ENCODE data around the gene PTPRN2. TPM values are rescaled to one million over a fixed set of nuclear protein-coding genes. Genes with fewer than 3 reads are reported as not detected.

PTPRN2 gene
- total RNA-seq, 4 donors from 2014 or later = 2.0 to 9.5 (median 2.6) TPM

- no peak for DNase-seq (ENCODE audit: low spot score)
These were observed 212.6 kb downstream of the PTPRN2 start for GRCh38 chr7:158375034-158375433.

GRCh38 chr7:158374586-158374985 lies 213.0 kb downstream of the PTPRN2 start:
- DNase-seq (ENCODE audit: low spot score) = no peak
- no peak for TF ChIP-seq CTCF (IDR thresholded peaks at IDR 0.05)

More at GRCh38 chr7:158375034-158375433, 212.6 kb downstream of the PTPRN2 start:
- no peak for TF ChIP-seq CTCF (IDR thresholded peaks at IDR 0.05)
- no peak for ATAC-seq (ENCODE audit: low FRiP score)

GRCh38 chr7:158374146-158374545 lies 213.5 kb downstream of the PTPRN2 start:
- DNase-seq (ENCODE audit: low spot score) (no peak), ATAC-seq (ENCODE audit: low FRiP score) (no peak)
- TF ChIP-seq CTCF (IDR thresholded peaks at IDR 0.05) = no peak

More at GRCh38 chr7:158374586-158374985, 213.0 kb downstream of the PTPRN2 start:
- no peak for ATAC-seq (ENCODE audit: low FRiP score)

GRCh38 chr7:158373476-158374133 lies 214.0 kb downstream of the PTPRN2 start:
- TF ChIP-seq CTCF (IDR thresholded peaks at IDR 0.05) = no peak
- DNase-seq (ENCODE audit: low spot score) (no peak), ATAC-seq (ENCODE audit: low FRiP score) (no peak)

GRCh38 chr7:158372400-158373342 lies 215.0 kb downstream of the PTPRN2 start:
- no peak for TF ChIP-seq CTCF (IDR thresholded peaks at IDR 0.05)
- ATAC-seq (ENCODE audit: low FRiP score) = no peak
- DNase-seq (ENCODE audit: low spot score) = no peak

- DNase-seq (ENCODE audit: low spot score) = no peak
- TF ChIP-seq CTCF (IDR thresholded peaks at IDR 0.05) = no peak
- no peak for ATAC-seq (ENCODE audit: low FRiP score)
These were observed 215.8 kb downstream of the PTPRN2 start for GRCh38 chr7:158371856-158372255.

Measured in omental fat pad (tissue), 4 donors.